Endodermal cell (in vitro differentiated cells): Measurements from ENCODE around the gene RRP1. TPM values are rescaled to one million over a fixed set of nuclear protein-coding genes. Genes with fewer than 3 reads are reported as not detected.

Source experiments
- DNase-seq: peaks from one replicate; pipeline ENCODE4 v3.0.0-alpha.2; 2017
- H3K27ac ChIP-seq: 2 replicates; pipeline ENCODE4 v1.5.1; 2013; ENCODE audit warnings: mild to moderate bottlenecking, low read depth, low read length, moderate library complexity
- H3K27me3 ChIP-seq: 2 replicates; pipeline ENCODE4 v1.6.1; 2013; ENCODE audit warnings: mild to moderate bottlenecking, low read length, moderate library complexity; ENCODE audit not compliant: insufficient read depth, control insufficient read depth, poor library complexity, severe bottlenecking
- H3K36me3 ChIP-seq: 2 replicates; pipeline ENCODE4 v1.7.0; 2013; ENCODE audit warnings: mild to moderate bottlenecking, low read length, moderate library complexity; ENCODE audit not compliant: control insufficient read depth, insufficient read depth
- H3K4me1 ChIP-seq: one replicate; pipeline ENCODE4 v1.7.0; 2013; ENCODE audit warnings: low read length; ENCODE audit not compliant: control insufficient read depth, insufficient read depth
- H3K4me3 ChIP-seq: 2 replicates; pipeline ENCODE4 v1.5.1; 2013; ENCODE audit warnings: mild to moderate bottlenecking, low read length, moderate library complexity
- H3K9ac ChIP-seq: 2 replicates; pipeline ENCODE4 v1.6.1; 2013; ENCODE audit warnings: mild to moderate bottlenecking, low read length, moderate library complexity; ENCODE audit not compliant: poor library complexity, severe bottlenecking; ENCODE audit errors: extremely low read depth
- H3K9me3 ChIP-seq: 2 replicates; pipeline ENCODE4 v1.6.1; 2013; ENCODE audit warnings: mild to moderate bottlenecking, low read length, moderate library complexity; ENCODE audit not compliant: control insufficient read depth
- H3K27ac Mint-ChIP-seq: 2 replicates; pipeline ENCODE4 v1.8.0; 2020; ENCODE audit warnings: mixed read lengths
- H3K27me3 Mint-ChIP-seq: 2 replicates; pipeline ENCODE4 v1.8.0; 2021; ENCODE audit warnings: mild to moderate bottlenecking, mixed read lengths; ENCODE audit not compliant: insufficient read depth
- H3K36me3 Mint-ChIP-seq: 2 replicates; pipeline ENCODE4 v1.8.0; 2020; ENCODE audit warnings: low read depth, mixed read lengths
- H3K4me1 Mint-ChIP-seq: 2 replicates; pipeline ENCODE4 v1.8.0; 2020; ENCODE audit warnings: mixed read lengths
- H3K4me3 Mint-ChIP-seq: 2 replicates; pipeline ENCODE4 v1.8.0; 2020; ENCODE audit warnings: mild to moderate bottlenecking, moderate library complexity, mixed read lengths
- H3K9me3 Mint-ChIP-seq: 2 replicates; pipeline ENCODE4 v1.8.0; 2020; ENCODE audit warnings: mild to moderate bottlenecking, mixed read lengths
- CTCF ChIP-seq: fragments of 200-600 bp; sonication (generic); conservative IDR thresholded peaks from 2 replicates; pipeline ENCODE4 v1.5.0; 2021; ENCODE audit warnings: antibody characterized with exemption, mild to moderate bottlenecking
- WGBS, 2 experiments: methylation state at CpG; one replicate each; pipeline versions ENCODE4 v1.1.5 to v1.1.7; 2013; ENCODE audit warnings: missing lambda C conversion rate in 2 of 2, mixed read lengths in 1 of 2; ENCODE audit not compliant: insufficient coverage in 1 of 2, insufficient read length in 1 of 2; 5-methylcytosine and 5-hydroxymethylcytosine counted together
- total RNA-seq, 2 donors: library from RNA; stranded (reverse); fragmentation: NEBNext Ultra II Directional in 1 of 2; extraction: Animal tissue kit (Norgen Biotek cat#: 25700) in 1 of 2; gene quantifications; 2 replicates in 1 of 2; 3 replicates in 1 of 2; pipeline ENCODE4 v1.2.1, GENCODE V29; 2021

RRP1 gene
- total RNA-seq, 2 donors from 2014 or later, result 36.4 to 36.7 TPM

GRCh38 chr21:43786807-43787440 is 2.5 kb upstream of the RRP1 start:
- H3K27ac ChIP-seq, result no peak overlapping the region
- no peak for TF ChIP-seq CTCF
- H3K27me3 ChIP-seq, result no peaks in the 10 kb centered on the region
- H3K36me3 ChIP-seq, result peaks cover 11% of the 10 kb centered on the region
- Mint-ChIP-seq H3K27me3 (peaks cover 2% of the 10 kb centered on the region), H3K36me3 (peaks cover 6% of the 10 kb centered on the region), H3K27ac (no peak overlapping the region), H3K9me3 (no peaks in the 10 kb centered on the region), H3K4me1 (peaks cover 3% of the 10 kb centered on the region), H3K4me3 (no peak overlapping the region)
- no peak overlapping the region for H3K4me3 ChIP-seq
- no peak for DNase-seq
- 94 to 96% methylated on average over 38 of the region's 38 CpGs for WGBS, 2 experiments
- H3K9ac ChIP-seq, result no peak overlapping the region
- no peaks in the 10 kb centered on the region for H3K4me1 ChIP-seq
- H3K9me3 ChIP-seq, result no peaks in the 10 kb centered on the region

- no peaks in the 10 kb centered on the region for H3K9me3 Mint-ChIP-seq
- no peak for DNase-seq
- Histone ChIP-seq H3K27ac (no peak overlapping the region), H3K27me3 (no peaks in the 10 kb centered on the region), H3K4me3 (peak overlapping the region; percentile 94), H3K9ac (peak overlapping the region; percentile 70), H3K9me3 (no peaks in the 10 kb centered on the region), H3K36me3 (peaks cover 42% of the 10 kb centered on the region), H3K4me1 (no peaks in the 10 kb centered on the region)
- TF ChIP-seq CTCF, result no peak
- peaks cover 2% of the 10 kb centered on the region for H3K27me3 Mint-ChIP-seq
- H3K27ac Mint-ChIP-seq, result peak overlapping the region; percentile 96
- WGBS, 2 experiments, result 21 to 24% methylated on average over 13 of the region's 13 CpGs
- peak overlapping the region; percentile 94 for H3K4me3 Mint-ChIP-seq
- H3K36me3 Mint-ChIP-seq, result peaks cover 32% of the 10 kb centered on the region
- H3K4me1 Mint-ChIP-seq, result peaks cover 3% of the 10 kb centered on the region
Observed at GRCh38 chr21:43790010-43790524, 690 bp downstream of the RRP1 start.

GRCh38 chr21:43792406-43792805 is 3.0 kb downstream of the RRP1 start:
- Mint-ChIP-seq H3K4me3 (peak overlapping the region; percentile 3), H3K27me3 (no peaks in the 10 kb centered on the region), H3K9me3 (no peaks in the 10 kb centered on the region), H3K36me3 (peaks cover 53% of the 10 kb centered on the region), H3K27ac (no peak overlapping the region), H3K4me1 (peaks cover 3% of the 10 kb centered on the region)
- Histone ChIP-seq H3K36me3 (peaks cover 65% of the 10 kb centered on the region), H3K27ac (no peak overlapping the region), H3K4me1 (no peaks in the 10 kb centered on the region), H3K4me3 (no peak overlapping the region), H3K27me3 (no peaks in the 10 kb centered on the region), H3K9ac (no peak overlapping the region), H3K9me3 (no peaks in the 10 kb centered on the region)
- 94 to 100% methylated on average over 4 to 8 of the region's 8 CpGs for WGBS, 2 experiments
- DNase-seq, result no peak
- no peak for TF ChIP-seq CTCF
